ENCODE results near the gene TUBGCP2.

Gene TUBGCP2

GRCh38 chr10:133344236-133344635 is 35.6 kb upstream of the TUBGCP2 start:
- DNase-seq = no peak
- H3K36me3 Mint-ChIP-seq (ENCODE audit: low read depth) = no peaks in the 10 kb centered on the region
- no peak overlapping the region for H3K27ac Mint-ChIP-seq
- peaks cover 11% of the 10 kb centered on the region for H3K4me1 Mint-ChIP-seq
- peaks cover 39% of the 10 kb centered on the region for H3K27me3 Mint-ChIP-seq (ENCODE audit: low read depth, poor library complexity)
- H3K9me3 Mint-ChIP-seq = peaks cover 19% of the 10 kb centered on the region
- H3K4me3 Mint-ChIP-seq = no peak overlapping the region
- no peak for TF ChIP-seq CTCF (IDR thresholded peaks at IDR 0.05)

GRCh38 chr10:133343558-133343957 is 34.9 kb upstream of the TUBGCP2 start:
- Mint-ChIP-seq H3K36me3 (ENCODE audit: low read depth) (no peaks in the 10 kb centered on the region), H3K27me3 (ENCODE audit: low read depth, poor library complexity) (peaks cover 39% of the 10 kb centered on the region), H3K9me3 (peaks cover 19% of the 10 kb centered on the region), H3K27ac (no peak overlapping the region), H3K4me3 (no peak overlapping the region), H3K4me1 (peaks cover 7% of the 10 kb centered on the region)
- no peak for DNase-seq
- no peak for TF ChIP-seq CTCF (IDR thresholded peaks at IDR 0.05)

- Mint-ChIP-seq H3K4me3 (no peak overlapping the region), H3K27me3 (ENCODE audit: low read depth, poor library complexity) (peaks cover 39% of the 10 kb centered on the region), H3K27ac (no peak overlapping the region), H3K9me3 (peaks cover 19% of the 10 kb centered on the region), H3K4me1 (peaks cover 7% of the 10 kb centered on the region), H3K36me3 (ENCODE audit: low read depth) (no peaks in the 10 kb centered on the region)
- no peak for TF ChIP-seq CTCF (IDR thresholded peaks at IDR 0.05)
- DNase-seq = no peak
Measured at GRCh38 chr10:133342942-133343341, 34.3 kb upstream of the TUBGCP2 start.

- DNase-seq = no peak
- no peak for TF ChIP-seq CTCF (IDR thresholded peaks at IDR 0.05)
- Mint-ChIP-seq H3K36me3 (ENCODE audit: low read depth) (no peaks in the 10 kb centered on the region), H3K27ac (no peak overlapping the region), H3K4me1 (peaks cover 7% of the 10 kb centered on the region), H3K9me3 (peaks cover 19% of the 10 kb centered on the region), H3K27me3 (ENCODE audit: low read depth, poor library complexity) (peaks cover 39% of the 10 kb centered on the region), H3K4me3 (no peak overlapping the region)
Measured at GRCh38 chr10:133341983-133342382, 33.3 kb upstream of the TUBGCP2 start.

- no peaks in the 10 kb centered on the region for H3K36me3 Mint-ChIP-seq (ENCODE audit: low read depth)
- peaks cover 7% of the 10 kb centered on the region for H3K4me1 Mint-ChIP-seq
- H3K4me3 Mint-ChIP-seq = no peak overlapping the region
- H3K27ac Mint-ChIP-seq = no peak overlapping the region
- H3K9me3 Mint-ChIP-seq = peaks cover 12% of the 10 kb centered on the region
- peaks cover 23% of the 10 kb centered on the region for H3K27me3 Mint-ChIP-seq (ENCODE audit: low read depth, poor library complexity)
- no peak for DNase-seq
- TF ChIP-seq CTCF (IDR thresholded peaks at IDR 0.05) = no peak
Measured at GRCh38 chr10:133339708-133340380, 31.2 kb upstream of the TUBGCP2 start.
